Measurements from ENCODE around the gene CCNY.

Gene CCNY

DNA sequence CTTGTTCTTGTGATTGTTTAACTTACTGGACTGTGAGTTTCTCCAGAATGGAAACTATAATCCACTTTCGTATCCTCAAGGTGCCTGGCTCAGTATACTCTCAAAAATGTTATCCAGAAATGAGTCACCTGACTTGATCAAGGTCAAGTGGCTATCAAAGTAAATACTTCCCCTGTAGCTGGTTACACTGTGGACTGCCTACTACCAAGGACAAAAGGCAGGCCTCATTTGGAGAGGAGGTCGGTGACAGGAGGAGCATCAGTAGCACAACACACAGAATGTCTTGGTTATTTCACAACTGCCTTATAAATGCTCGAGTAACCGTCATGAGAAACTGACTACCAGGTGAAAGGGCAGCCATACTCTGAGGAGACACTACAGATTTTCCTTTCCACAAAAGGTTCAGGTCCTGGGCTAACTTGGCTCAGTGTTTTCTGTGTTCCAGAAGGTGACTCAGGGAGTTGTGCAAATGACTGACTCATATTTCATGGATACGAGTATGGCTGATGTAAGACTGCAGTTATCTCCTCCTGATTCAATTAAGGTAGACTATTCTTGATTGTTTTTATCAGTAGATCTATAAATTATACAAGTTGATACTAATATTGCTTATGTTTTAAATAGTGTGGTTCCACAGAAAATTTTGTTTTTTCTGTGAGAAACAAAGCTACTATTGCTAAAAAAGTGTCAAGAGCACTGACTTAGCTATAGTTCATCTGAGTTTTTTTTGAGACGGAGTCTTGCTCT is 4.2 kb upstream of the CCNY start:
- H3K36me3 ChIP-seq (ENCODE audit: control insufficient read depth in 1 of 2, insufficient read depth in 2 of 2, low read depth in 1 of 2, low read length in 2 of 2) = peaks cover 2 to 11% of the 10 kb centered on the region in 2 experiments
- no peak overlapping the region for H2BK12ac ChIP-seq (ENCODE audit: low read length in 2 of 2)
- no peaks in the 10 kb centered on the region for H3K27me3 ChIP-seq (ENCODE audit: control insufficient read depth in 1 of 2, insufficient read depth in 1 of 2, low read length in 2 of 2)
- no peak overlapping the region for H4K8ac ChIP-seq (ENCODE audit: low read length)
- no peak overlapping the region for H2BK15ac ChIP-seq (ENCODE audit: low read depth, poor library complexity, severe bottlenecking)
- no peak overlapping the region for H4K91ac ChIP-seq (ENCODE audit: low read length)
- no peak overlapping the region for H2AFZ ChIP-seq (ENCODE audit: low read depth, low read length)
- DNase-seq = peak; percentile 98
- no peak overlapping the region for H3K4me2 ChIP-seq (ENCODE audit: low read length, poor library complexity, severe bottlenecking)
- peak overlapping the region in 1 of 2 experiments; percentile 32 for H3K4me3 ChIP-seq (ENCODE audit: insufficient read depth in 1 of 2, low read depth in 1 of 2, low read length in 2 of 2)
- H3K14ac ChIP-seq (ENCODE audit: low read length in 2 of 2) = no peak overlapping the region
- peaks cover 16% of the 10 kb centered on the region for H3K4me1 ChIP-seq (ENCODE audit: control insufficient read depth, insufficient read depth, low read depth, low read length)
- peaks cover 29% of the 10 kb centered on the region for H3K79me1 ChIP-seq (replicated peaks; ENCODE audit: low read length, poor library complexity, severe bottlenecking)
- no peak overlapping the region for H2BK5ac ChIP-seq (ENCODE audit: low read depth, low read length, poor library complexity, severe bottlenecking)
- no peak overlapping the region for H2AK5ac ChIP-seq (ENCODE audit: low read length, severe bottlenecking)
- H3K9ac ChIP-seq (ENCODE audit: low read length) = peak overlapping the region; percentile 62
- H3K9me3 ChIP-seq (ENCODE audit: control insufficient read depth, low read length) = no peaks in the 10 kb centered on the region
- WGBS = 23% methylated on average over 6 of the region's 6 CpGs
- no peak overlapping the region for H3K4ac ChIP-seq (ENCODE audit: low read depth in 1 of 2, low read length in 2 of 2)
- H3K18ac ChIP-seq (ENCODE audit: low read depth in 1 of 2, low read length in 2 of 2) = no peak overlapping the region
- H3K23ac ChIP-seq (ENCODE audit: low read length in 2 of 2) = no peak overlapping the region
- H3K27ac ChIP-seq (ENCODE audit: low read length, poor library complexity, severe bottlenecking) = peak overlapping the region; percentile 63
- no peak overlapping the region for H2BK120ac ChIP-seq (ENCODE audit: low read depth, low read length)

DNA sequence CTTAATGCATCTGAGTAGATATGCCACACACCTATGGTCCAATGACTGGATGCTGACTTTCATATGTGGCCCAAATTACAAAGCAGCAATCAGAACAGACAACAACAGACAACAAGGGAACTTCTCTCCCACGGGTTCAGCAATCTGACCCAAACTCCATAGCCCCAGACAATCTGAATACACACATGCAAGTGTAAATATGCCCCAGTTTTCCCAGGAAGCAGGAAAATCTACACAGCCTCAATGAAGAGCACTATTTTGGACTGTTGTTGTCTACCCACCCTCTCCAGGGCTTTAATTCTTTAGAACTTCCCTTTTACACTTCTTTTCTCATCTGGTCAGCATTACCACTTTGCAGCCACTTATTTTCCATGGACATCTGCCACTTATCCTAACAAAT is 2.0 kb upstream of the CCNY start:
- Histone ChIP-seq H3K4me1 (ENCODE audit: control insufficient read depth, insufficient read depth, low read depth, low read length) (peaks cover 13% of the 10 kb centered on the region), H4K91ac (ENCODE audit: low read length) (no peak overlapping the region), H3K9me3 (ENCODE audit: control insufficient read depth, low read length) (no peaks in the 10 kb centered on the region), H3K9ac (ENCODE audit: low read length) (peak overlapping the region; percentile 31), H2AFZ (ENCODE audit: low read depth, low read length) (no peak overlapping the region), H4K8ac (ENCODE audit: low read length) (no peak overlapping the region), H3K4me2 (ENCODE audit: low read length, poor library complexity, severe bottlenecking) (peak overlapping the region; percentile 47), H2AK5ac (ENCODE audit: low read length, severe bottlenecking) (no peak overlapping the region), H3K14ac (ENCODE audit: low read length in 2 of 2) (no peak overlapping the region), H3K27ac (ENCODE audit: low read length, poor library complexity, severe bottlenecking) (no peak overlapping the region), H3K27me3 (ENCODE audit: control insufficient read depth in 1 of 2, insufficient read depth in 1 of 2, low read length in 2 of 2) (no peaks in the 10 kb centered on the region), H3K4me3 (ENCODE audit: insufficient read depth in 1 of 2, low read depth in 1 of 2, low read length in 2 of 2) (peak overlapping the region in 1 of 2 experiments; percentile 70), H2BK5ac (ENCODE audit: low read depth, low read length, poor library complexity, severe bottlenecking) (no peak overlapping the region), H3K79me1 (replicated peaks; ENCODE audit: low read length, poor library complexity, severe bottlenecking) (peaks cover 24% of the 10 kb centered on the region), H2BK12ac (ENCODE audit: low read length in 2 of 2) (no peak overlapping the region), H3K36me3 (ENCODE audit: control insufficient read depth in 1 of 2, insufficient read depth in 2 of 2, low read depth in 1 of 2, low read length in 2 of 2) (peaks cover 2 to 11% of the 10 kb centered on the region in 2 experiments), H3K4ac (ENCODE audit: low read depth in 1 of 2, low read length in 2 of 2) (no peak overlapping the region), H3K23ac (ENCODE audit: low read length in 2 of 2) (no peak overlapping the region), H3K18ac (ENCODE audit: low read depth in 1 of 2, low read length in 2 of 2) (no peak overlapping the region), H2BK15ac (ENCODE audit: low read depth, poor library complexity, severe bottlenecking) (no peak overlapping the region), H2BK120ac (ENCODE audit: low read depth, low read length) (no peak overlapping the region)
- DNase-seq = no peak
- WGBS = 96% methylated on average over 1 of the region's 1 CpG

DNA sequence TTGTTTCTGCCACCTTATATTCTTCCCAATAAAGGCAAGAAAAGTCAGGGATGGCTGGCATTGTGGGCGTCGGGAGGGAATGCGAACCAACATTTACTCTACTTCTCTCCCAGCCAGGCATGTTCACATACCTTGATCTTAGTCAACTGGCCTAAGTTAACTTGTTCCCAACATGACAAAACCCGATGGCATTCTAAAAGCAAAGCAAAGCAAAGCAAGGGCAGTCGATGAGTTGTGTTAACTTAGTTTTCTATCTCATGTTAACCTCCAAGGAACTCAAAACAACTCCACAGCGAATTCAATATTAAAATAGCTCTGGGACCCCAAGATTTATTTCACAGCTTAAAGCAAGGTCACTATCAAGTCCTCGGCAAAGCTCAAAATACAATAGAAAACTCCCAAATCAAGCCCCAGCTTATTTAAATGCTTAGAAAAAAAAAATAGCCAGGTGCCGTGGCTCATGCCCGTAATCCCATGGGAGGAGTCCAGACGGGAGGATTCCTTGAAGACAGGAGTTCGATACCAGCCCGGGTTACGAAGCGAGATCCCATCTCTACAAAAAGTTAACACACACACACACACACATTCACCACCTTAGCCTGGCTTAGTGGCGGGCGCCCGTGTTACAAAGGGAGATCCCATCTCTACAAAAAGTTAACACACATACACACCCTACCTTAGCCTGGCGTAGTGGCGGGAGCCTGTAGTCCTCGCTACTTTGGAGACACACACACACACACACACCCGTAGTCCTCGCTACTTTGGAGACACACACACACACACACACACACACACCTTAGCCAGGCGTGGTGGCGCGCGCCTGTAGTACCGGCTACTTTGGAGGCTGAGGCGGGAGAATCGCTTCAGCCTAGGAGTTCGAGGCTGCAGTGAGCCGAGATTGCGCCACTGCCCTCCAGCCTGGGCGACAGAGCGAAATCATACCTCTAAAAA is 901 bp upstream of the CCNY start:
- Histone ChIP-seq H3K36me3 (ENCODE audit: control insufficient read depth in 1 of 2, insufficient read depth in 2 of 2, low read depth in 1 of 2, low read length in 2 of 2) (peaks cover 2 to 11% of the 10 kb centered on the region in 2 experiments), H3K4me2 (ENCODE audit: low read length, poor library complexity, severe bottlenecking) (peak overlapping the region; percentile 77), H2BK5ac (ENCODE audit: low read depth, low read length, poor library complexity, severe bottlenecking) (no peak overlapping the region), H3K4ac (ENCODE audit: low read depth in 1 of 2, low read length in 2 of 2) (peak overlapping the region in 1 of 2 experiments; percentile 40), H4K91ac (ENCODE audit: low read length) (no peak overlapping the region), H3K18ac (ENCODE audit: low read depth in 1 of 2, low read length in 2 of 2) (peak overlapping the region in 1 of 2 experiments; percentile 31), H2BK120ac (ENCODE audit: low read depth, low read length) (no peak overlapping the region), H3K23ac (ENCODE audit: low read length in 2 of 2) (peak overlapping the region in 1 of 2 experiments; percentile 34), H2BK12ac (ENCODE audit: low read length in 2 of 2) (peak overlapping the region in 1 of 2 experiments; percentile 7), H3K79me1 (replicated peaks; ENCODE audit: low read length, poor library complexity, severe bottlenecking) (peaks cover 16% of the 10 kb centered on the region), H3K4me1 (ENCODE audit: control insufficient read depth, insufficient read depth, low read depth, low read length) (peaks cover 11% of the 10 kb centered on the region), H2BK15ac (ENCODE audit: low read depth, poor library complexity, severe bottlenecking) (no peak overlapping the region), H3K9ac (ENCODE audit: low read length) (peak overlapping the region; percentile 92), H2AFZ (ENCODE audit: low read depth, low read length) (no peak overlapping the region), H4K8ac (ENCODE audit: low read length) (peak overlapping the region; percentile 45), H3K14ac (ENCODE audit: low read length in 2 of 2) (peak overlapping the region in 1 of 2 experiments; percentile 63), H3K27ac (ENCODE audit: low read length, poor library complexity, severe bottlenecking) (no peak overlapping the region), H3K9me3 (ENCODE audit: control insufficient read depth, low read length) (no peaks in the 10 kb centered on the region), H3K4me3 (ENCODE audit: insufficient read depth in 1 of 2, low read depth in 1 of 2, low read length in 2 of 2) (peak overlapping the region; percentile 86 to 96), H3K27me3 (ENCODE audit: control insufficient read depth in 1 of 2, insufficient read depth in 1 of 2, low read length in 2 of 2) (no peaks in the 10 kb centered on the region), H2AK5ac (ENCODE audit: low read length, severe bottlenecking) (no peak overlapping the region)
- WGBS = 51% methylated on average over 27 of the region's 34 CpGs
- DNase-seq = peak; percentile 40
